Neuron (in vitro differentiated cells): ENCODE data around the gene CHRNA4.
"Not testable (repeated sequence)": the region's sequence is repeated elsewhere in the genome, so short reads cannot be mapped to it uniquely, and the experiment has no call there.

Experiments
- H2AFZ ChIP-seq: one replicate; pipeline ENCODE4 v1.6.1; 2013; ENCODE audit warnings: low read depth, mild to moderate bottlenecking, inconsistent platforms, low read length, moderate library complexity
- H3K27me3 ChIP-seq: one replicate; pipeline ENCODE4 v1.6.1; 2013; ENCODE audit warnings: low read length; ENCODE audit not compliant: insufficient read depth
- H3K36me3 ChIP-seq: one replicate; pipeline ENCODE4 v1.6.1; 2013; ENCODE audit warnings: low read length; ENCODE audit not compliant: insufficient read depth
- H3K4me1 ChIP-seq: one replicate; pipeline ENCODE4 v1.6.1; 2013; ENCODE audit warnings: low read length; ENCODE audit not compliant: insufficient read depth
- H3K4me3 ChIP-seq: 2 replicates; pipeline ENCODE4 v1.5.1; 2013; ENCODE audit warnings: mild to moderate bottlenecking, low read length, moderate library complexity
- H3K9me3 ChIP-seq: one replicate; pipeline ENCODE4 v1.6.1; 2013; ENCODE audit warnings: low read length

Gene CHRNA4

GRCh38 chr20:63307538-63308217 lies 53.5 kb downstream of the CHRNA4 start:
- Histone ChIP-seq H2AFZ (no peak overlapping the region), H3K36me3 (no peaks in the 10 kb centered on the region), H3K4me3 (no peak overlapping the region), H3K27me3 (peaks cover 13% of the 10 kb centered on the region), H3K4me1 (peaks cover 22% of the 10 kb centered on the region), H3K9me3 (no peaks in the 10 kb centered on the region)

- H3K36me3 ChIP-seq: no peaks in the 10 kb centered on the region
- H3K27me3 ChIP-seq: peaks cover 7% of the 10 kb centered on the region
- H3K4me1 ChIP-seq: peaks cover 22% of the 10 kb centered on the region
- H3K4me3 ChIP-seq: no peak overlapping the region
- H2AFZ ChIP-seq: no peak overlapping the region
- no peaks in the 10 kb centered on the region for H3K9me3 ChIP-seq
Observed at GRCh38 chr20:63306673-63307537, 54.2 kb downstream of the CHRNA4 start.

- H3K36me3 ChIP-seq, H3K27me3 ChIP-seq, H3K4me3 ChIP-seq, H2AFZ ChIP-seq, H3K9me3 ChIP-seq: not testable (repeated sequence)
- H3K4me1 ChIP-seq: peaks cover 22% of the 10 kb centered on the region
Observed at GRCh38 chr20:63305933-63306672, 55.0 kb downstream of the CHRNA4 start.

GRCh38 chr20:63305393-63305792 lies 55.8 kb downstream of the CHRNA4 start:
- no peaks in the 10 kb centered on the region for H3K36me3 ChIP-seq
- H3K4me3 ChIP-seq: no peak overlapping the region
- no peaks in the 10 kb centered on the region for H3K9me3 ChIP-seq
- peaks cover 4% of the 10 kb centered on the region for H3K27me3 ChIP-seq
- no peak overlapping the region for H2AFZ ChIP-seq
- H3K4me1 ChIP-seq: peaks cover 15% of the 10 kb centered on the region

- Histone ChIP-seq H3K27me3 (no peaks in the 10 kb centered on the region), H3K9me3 (no peaks in the 10 kb centered on the region), H3K36me3 (no peaks in the 10 kb centered on the region), H2AFZ (no peak overlapping the region), H3K4me1 (no peaks in the 10 kb centered on the region), H3K4me3 (no peak overlapping the region)
Observed at GRCh38 chr20:63303095-63303666, 58.0 kb downstream of the CHRNA4 start.

- no peaks in the 10 kb centered on the region for H3K27me3 ChIP-seq
- no peaks in the 10 kb centered on the region for H3K9me3 ChIP-seq
- no peaks in the 10 kb centered on the region for H3K36me3 ChIP-seq
- H3K4me1 ChIP-seq: peaks cover 4% of the 10 kb centered on the region
- H2AFZ ChIP-seq: no peak overlapping the region
- H3K4me3 ChIP-seq: no peak overlapping the region
Observed at GRCh38 chr20:63301671-63302070, 59.5 kb downstream of the CHRNA4 start.

- H3K4me1 ChIP-seq: peaks cover 21% of the 10 kb centered on the region
- no peaks in the 10 kb centered on the region for H3K36me3 ChIP-seq
- H3K9me3 ChIP-seq: no peaks in the 10 kb centered on the region
- no peak overlapping the region for H3K4me3 ChIP-seq
- H3K27me3 ChIP-seq: no peaks in the 10 kb centered on the region
- H2AFZ ChIP-seq: no peak overlapping the region
Observed at GRCh38 chr20:63298731-63299312, 62.3 kb downstream of the CHRNA4 start.

GRCh38 chr20:63297796-63298572 lies 63.2 kb downstream of the CHRNA4 start:
- peaks cover 21% of the 10 kb centered on the region for H3K4me1 ChIP-seq
- H3K27me3 ChIP-seq: no peaks in the 10 kb centered on the region
- H2AFZ ChIP-seq: no peak overlapping the region
- H3K36me3 ChIP-seq: no peaks in the 10 kb centered on the region
- H3K4me3 ChIP-seq: no peak overlapping the region
- no peaks in the 10 kb centered on the region for H3K9me3 ChIP-seq

- Histone ChIP-seq H3K27me3 (no peaks in the 10 kb centered on the region), H3K9me3 (no peaks in the 10 kb centered on the region), H3K4me1 (peaks cover 21% of the 10 kb centered on the region), H3K36me3 (no peaks in the 10 kb centered on the region), H2AFZ (no peak overlapping the region), H3K4me3 (no peak overlapping the region)
Observed at GRCh38 chr20:63297371-63297781, 63.8 kb downstream of the CHRNA4 start.

- Histone ChIP-seq H3K27me3 (no peaks in the 10 kb centered on the region), H2AFZ (no peak overlapping the region), H3K36me3 (no peaks in the 10 kb centered on the region), H3K4me1 (peaks cover 21% of the 10 kb centered on the region), H3K9me3 (no peaks in the 10 kb centered on the region), H3K4me3 (no peak overlapping the region)
Observed at GRCh38 chr20:63296531-63297299, 64.4 kb downstream of the CHRNA4 start.

- Histone ChIP-seq H3K9me3 (no peaks in the 10 kb centered on the region), H3K4me3 (no peak overlapping the region), H3K27me3 (no peaks in the 10 kb centered on the region), H2AFZ (no peak overlapping the region), H3K4me1 (peaks cover 21% of the 10 kb centered on the region), H3K36me3 (no peaks in the 10 kb centered on the region)
Observed at GRCh38 chr20:63295846-63296245, 65.3 kb downstream of the CHRNA4 start.
